H1 (cell line): ENCODE measurements around the gene CERS1. TPM values are rescaled to one million over a fixed set of nuclear protein-coding genes. Genes with fewer than 3 reads are reported as not detected.

Experiments
- CTCF ChIA-PET: fragments of 300-600 bp; sonication (Branson Sonifier 250); formaldehyde crosslinking; loops from one replicate; lab custom pipeline; 2021; ENCODE audit not compliant: partially characterized antibody; lab: Charles Lee
- POLR2A ChIA-PET: fragments of 300-600 bp; sonication (Branson Sonifier 250); formaldehyde crosslinking; loops from one replicate; lab custom pipeline; 2021; ENCODE audit warnings: inconsistent platforms; ENCODE audit not compliant: partially characterized antibody; lab: Charles Lee
- DNase-seq, 2 experiments: peaks; one replicate each; pipeline versions ENCODE4 v3.0.0 to v3.0.0-alpha.2; 2010 to 2022; ENCODE audit warnings: low spot score in 2 of 2, low read depth in 1 of 2, mixed read lengths in 1 of 2
- FAIRE-seq: peaks from 2 replicates; lab custom pipeline; 2011; peaks lifted over from hg19 to GRCh38; lab: Jason Lieb, UNC
- H2AFZ ChIP-seq: 2 replicates; pipeline ENCODE4 v1.8.1; 2012; ENCODE audit warnings: low read length, inconsistent platforms
- H2AK5ac ChIP-seq: 2 replicates; pipeline ENCODE4 v1.6.1; 2013; ENCODE audit warnings: low read depth, low read length
- H2BK120ac ChIP-seq: replicated peaks from 2 replicates; pipeline ENCODE3; 2013; ENCODE audit warnings: low read depth, low read length, inconsistent platforms
- H2BK12ac ChIP-seq: 2 replicates; pipeline ENCODE4 v1.6.1; 2013; ENCODE audit warnings: low read depth, low read length
- H2BK15ac ChIP-seq: 2 replicates; pipeline ENCODE4 v1.6.1; 2013; ENCODE audit warnings: low read length
- H2BK20ac ChIP-seq: 2 replicates; pipeline ENCODE4 v1.6.1; 2013; ENCODE audit warnings: low read length
- H2BK5ac ChIP-seq: 2 replicates; pipeline ENCODE4 v1.6.1; 2013; ENCODE audit warnings: low read depth, low read length
- H3K14ac ChIP-seq: 2 replicates; pipeline ENCODE4 v1.6.1; 2013; ENCODE audit warnings: inconsistent platforms; ENCODE audit not compliant: insufficient read length
- H3K18ac ChIP-seq: 2 replicates; pipeline ENCODE4 v1.6.1; 2013; ENCODE audit warnings: low read length; ENCODE audit errors: extremely low read depth
- H3K23ac ChIP-seq: 2 replicates; pipeline ENCODE4 v1.6.1; 2013; ENCODE audit warnings: inconsistent platforms; ENCODE audit not compliant: insufficient read length
- H3K23me2 ChIP-seq: 2 replicates; pipeline ENCODE4 v1.6.1; 2013; ENCODE audit warnings: low read depth, low read length
- H3K27ac ChIP-seq: 2 replicates; pipeline ENCODE4 v1.6.1; 2011; ENCODE audit warnings: low read depth, low read length, inconsistent platforms
- H3K27me3 ChIP-seq, 4 experiments: replicated peaks in 1 of 4; 1 replicate in 1 of 4; 2 replicates in 3 of 4; pipeline versions ENCODE4 v1.6.1 to v1.8.1; 2011 to 2013; ENCODE audit warnings: low read length in 3 of 4, mild to moderate bottlenecking in 3 of 4, inconsistent platforms in 2 of 4, mixed read lengths in 2 of 4, moderate library complexity in 1 of 4; ENCODE audit not compliant: control insufficient read depth in 3 of 4, insufficient read depth in 3 of 4; ENCODE audit errors: extremely low read depth in 1 of 4
- H3K36me3 ChIP-seq, 4 experiments: 2 replicates each; pipeline versions ENCODE4 v1.6.1 to v1.8.1; 2011 to 2013; ENCODE audit warnings: mild to moderate bottlenecking in 4 of 4, low read length in 3 of 4, moderate library complexity in 2 of 4, control low read depth in 1 of 4, inconsistent platforms in 1 of 4; ENCODE audit not compliant: insufficient read depth in 4 of 4, control insufficient read depth in 2 of 4
- H3K4ac ChIP-seq: replicated peaks from 2 replicates; pipeline ENCODE3; 2013; ENCODE audit warnings: low read length, low read depth, mixed read lengths, inconsistent platforms; ENCODE audit not compliant: insufficient read length
- H3K4me1 ChIP-seq, 4 experiments: replicated peaks in 1 of 4; 1 replicate in 1 of 4; 2 replicates in 3 of 4; pipeline versions ENCODE4 v1.6.1 to v1.8.1; 2011 to 2013; ENCODE audit warnings: low read length in 3 of 4, inconsistent platforms in 2 of 4, mixed read lengths in 1 of 4; ENCODE audit not compliant: insufficient read depth in 4 of 4, control insufficient read depth in 3 of 4
- H3K4me2 ChIP-seq, 2 experiments: 2 replicates each; pipeline versions ENCODE4 v1.6.1 to v1.8.1; 2011 to 2013; ENCODE audit warnings: low read depth in 2 of 2, low read length in 2 of 2, control low read depth in 1 of 2, inconsistent platforms in 1 of 2, mild to moderate bottlenecking in 1 of 2; ENCODE audit not compliant: insufficient read depth in 1 of 2
- H3K4me3 ChIP-seq, 4 experiments: fragments of 200-600, 300-600 bp in 1 of 4; sonication (generic), shearing (Covaris generic), sonication (Bioruptor Twin) in 1 of 4; 2 replicates each; pipeline versions ENCODE4 v1.5.1 to v1.8.1; 2011 to 2016; ENCODE audit warnings: low read length in 4 of 4, low read depth in 3 of 4, control low read depth in 2 of 4, inconsistent platforms in 2 of 4, mild to moderate bottlenecking in 2 of 4, mixed read lengths in 1 of 4, moderate library complexity in 1 of 4; ENCODE audit not compliant: insufficient read depth in 2 of 4; ENCODE audit errors: extremely low read depth in 1 of 4
- H3K56ac ChIP-seq: replicated peaks from 2 replicates; pipeline ENCODE3; 2013; ENCODE audit warnings: low read depth, mild to moderate bottlenecking, mixed read lengths, low read length, inconsistent platforms; ENCODE audit not compliant: insufficient read length
- H3K79me1 ChIP-seq: 2 replicates; pipeline ENCODE4 v1.6.1; 2013; ENCODE audit warnings: low read depth, low read length, control low read depth
- H3K79me2 ChIP-seq, 2 experiments: 2 replicates each; pipeline versions ENCODE4 v1.6.1 to v1.8.1; 2012 to 2013; ENCODE audit warnings: low read length in 2 of 2, mild to moderate bottlenecking in 2 of 2, inconsistent platforms in 1 of 2; ENCODE audit not compliant: insufficient read depth in 2 of 2, control insufficient read depth in 1 of 2
- H3K9ac ChIP-seq, 4 experiments: replicated peaks in 1 of 4; 1 replicate in 1 of 4; 2 replicates in 3 of 4; pipeline versions ENCODE4 v1.6.1 to v1.8.1; 2011 to 2013; ENCODE audit warnings: low read depth in 3 of 4, low read length in 3 of 4, control low read depth in 2 of 4, mild to moderate bottlenecking in 2 of 4, moderate library complexity in 2 of 4, inconsistent platforms in 1 of 4; ENCODE audit errors: extremely low read depth in 1 of 4
- H3K9me3 ChIP-seq, 2 experiments: 2 replicates each; pipeline versions ENCODE4 v1.6.1 to v1.8.1; 2012 to 2013; ENCODE audit warnings: mild to moderate bottlenecking in 2 of 2, moderate library complexity in 2 of 2, control low read depth in 1 of 2, inconsistent platforms in 1 of 2, low read depth in 1 of 2, low read length in 1 of 2, mixed read lengths in 1 of 2; ENCODE audit not compliant: insufficient read depth in 2 of 2
- H4K20me1 ChIP-seq, 2 experiments: replicated peaks in 1 of 2; 2 replicates each; pipeline versions ENCODE3 to v1.8.1; 2011 to 2013; ENCODE audit warnings: inconsistent platforms in 2 of 2, low read length in 2 of 2, mild to moderate bottlenecking in 1 of 2; ENCODE audit not compliant: insufficient read depth in 2 of 2, control insufficient read depth in 1 of 2
- H4K5ac ChIP-seq: 2 replicates; pipeline ENCODE4 v1.6.1; 2013; ENCODE audit warnings: low read length, low read depth, mixed read lengths, inconsistent platforms; ENCODE audit not compliant: insufficient read length
- H4K8ac ChIP-seq: 2 replicates; pipeline ENCODE4 v1.8.0; 2013; ENCODE audit warnings: mild to moderate bottlenecking, moderate library complexity, low read length, inconsistent platforms; ENCODE audit not compliant: insufficient read depth; ENCODE audit errors: extremely low read depth
- H4K91ac ChIP-seq: replicated peaks from 2 replicates; pipeline ENCODE3; 2013; ENCODE audit warnings: low read length, mixed read lengths, inconsistent platforms; ENCODE audit not compliant: insufficient read length
- WGBS, 2 experiments: shearing (Covaris generic) in 1 of 2; methylation state at CpG; one replicate each; pipeline versions ENCODE4 v1.1.6 to v1.1.7; 2013 to 2015; ENCODE audit warnings: low lambda C conversion rate in 2 of 2, mixed read lengths in 2 of 2, inconsistent platforms in 1 of 2, low coverage in 1 of 2, missing lambda C conversion rate in 1 of 2; ENCODE audit not compliant: insufficient replicate concordance in 2 of 2, insufficient coverage in 1 of 2, insufficient read length in 1 of 2; ENCODE audit errors: extremely low coverage in 1 of 2, missing lambda C conversion rate in 1 of 2; 5-methylcytosine and 5-hydroxymethylcytosine counted together
- polyA plus RNA-seq, 7 experiments: library from polyadenylated mRNA; depleted of rRNA in 3 of 7; stranded (reverse) in 5 of 7; unstranded in 2 of 7; fragments of >200 nt in 5 of 7; fragments of 200-250 nt in 2 of 7; gene quantifications; 1 replicate in 5 of 7; 2 replicates in 1 of 7; 4 replicates in 1 of 7; pipeline versions ENCODE4 v1.2.1 to v1.2.3, GENCODE V29; 2011 to 2013; ENCODE audit warnings: missing spikeins in 2 of 7, mixed read lengths in 2 of 7
- total RNA-seq: library from RNA; stranded (reverse); fragmentation: NEBNext Ultra II Directional; extraction: Animal tissue kit (Norgen Biotek cat#: 25700); gene quantifications from 2 replicates; pipeline ENCODE4 v1.2.1, GENCODE V29; 2021

CERS1 gene
- total and polyA plus RNA-seq, 2 of the 8 experiments (the other 6 are each of a cell fraction or from before 2014, with no cell fraction given) = 18.6 to 51.0 TPM

GRCh38 chr19:18867199-18867598 lies 28.8 kb downstream of the CERS1 start:
- no peaks in the 10 kb centered on the region for H3K79me2 ChIP-seq
- CTCF ChIA-PET = interaction anchor here (0.8 to 15.1 kb wide), 23 partner anchors 10 to 807 kb away, joined by 3 to 247 read pairs (median 3); no protein-coding TSS in a partner anchor
- H2BK20ac ChIP-seq = no peak overlapping the region
- no peak overlapping the region for H3K4ac ChIP-seq
- H2AK5ac ChIP-seq = no peak overlapping the region
- H3K9ac ChIP-seq = no peak overlapping the region
- no peak overlapping the region for H3K27ac ChIP-seq
- no peak overlapping the region for H3K4me3 ChIP-seq
- H3K23me2 ChIP-seq = peaks cover 4% of the 10 kb centered on the region; the same call in 1 of the 2 replicates
- DNase-seq = no peak
- H4K5ac ChIP-seq = no peak overlapping the region
- no peak overlapping the region for H3K23ac ChIP-seq
- no peak overlapping the region for H2BK120ac ChIP-seq
- POLR2A ChIA-PET = interaction anchor here (1.2 to 1.3 kb wide), 3 partner anchors 33 to 120 kb away, joined by 3 to 4 read pairs (median 3); no protein-coding TSS in a partner anchor
- peaks cover 5 to 18% of the 10 kb centered on the region in 2 experiments for H4K20me1 ChIP-seq
- H3K18ac ChIP-seq = no peak overlapping the region
- WGBS, 2 experiments = 90% methylated on average over 23 of the region's 23 CpGs; no CpG with 5 or more reads in 1 of the 2 experiments
- no peak overlapping the region for H2BK5ac ChIP-seq
- H4K91ac ChIP-seq = no peak overlapping the region
- peaks cover 0 to 2% (median 0%) of the 10 kb centered on the region in 4 experiments; a peak in 1 of 7 replicates for H3K27me3 ChIP-seq
- no peak overlapping the region for H2BK12ac ChIP-seq
- H3K79me1 ChIP-seq = no peaks in the 10 kb centered on the region; the same call in 1 of the 2 replicates
- H3K4me2 ChIP-seq = no peak overlapping the region
- H2AFZ ChIP-seq = no peak overlapping the region
- no peak overlapping the region for H3K14ac ChIP-seq
- no peak overlapping the region for H4K8ac ChIP-seq
- H3K56ac ChIP-seq = no peak overlapping the region
- H3K9me3 ChIP-seq = no peaks in the 10 kb centered on the region
- no peak for FAIRE-seq
- H2BK15ac ChIP-seq = no peak overlapping the region
- peaks cover 14 to 35% (median 25%) of the 10 kb centered on the region in 4 experiments for H3K36me3 ChIP-seq
- H3K4me1 ChIP-seq = peaks cover 0 to 13% (median 4%) of the 10 kb centered on the region in 4 experiments; a peak in 4 of 7 replicates
